Measurements from ENCODE around the gene SPATA2L.
"Not testable (repeated sequence)": the region's sequence is repeated elsewhere in the genome, so short reads cannot be mapped to it uniquely, and the experiment has no call there.

The SPATA2L gene

GRCh38 chr16:89697616-89698331, 3.7 kb downstream of the SPATA2L start:
- H3K4me3 ChIP-seq (replicated peaks; ENCODE audit: low read depth, low read length): no peak overlapping the region
- no peak for TF ChIP-seq CTCF (IDR thresholded peaks at IDR 0.05; ENCODE audit: low read length, missing control alignments)
- no peak for DNase-seq (ENCODE audit: low read depth)

- no peak for TF ChIP-seq CTCF (IDR thresholded peaks at IDR 0.05; ENCODE audit: low read length, missing control alignments)
- no peak for DNase-seq (ENCODE audit: low read depth)
- no peak overlapping the region for H3K4me3 ChIP-seq (replicated peaks; ENCODE audit: low read depth, low read length)
Measured at GRCh38 chr16:89697161-89697615, 4.3 kb downstream of the SPATA2L start.

GRCh38 chr16:89696670-89697128, 4.8 kb downstream of the SPATA2L start:
- no peak overlapping the region for H3K4me3 ChIP-seq (replicated peaks; ENCODE audit: low read depth, low read length)
- no peak for TF ChIP-seq CTCF (IDR thresholded peaks at IDR 0.05; ENCODE audit: low read length, missing control alignments)
- DNase-seq (ENCODE audit: low read depth): no peak

GRCh38 chr16:89695875-89696669, 5.4 kb downstream of the SPATA2L start:
- no peak for DNase-seq (ENCODE audit: low read depth)
- TF ChIP-seq CTCF (IDR thresholded peaks at IDR 0.05; ENCODE audit: low read length, missing control alignments): no peak
- H3K4me3 ChIP-seq (replicated peaks; ENCODE audit: low read depth, low read length): no peak overlapping the region

- DNase-seq (ENCODE audit: low read depth): no peak
- no peak for TF ChIP-seq CTCF (IDR thresholded peaks at IDR 0.05; ENCODE audit: low read length, missing control alignments)
- no peak overlapping the region for H3K4me3 ChIP-seq (replicated peaks; ENCODE audit: low read depth, low read length)
Measured at GRCh38 chr16:89695086-89695874, 6.2 kb downstream of the SPATA2L start.

- not testable (repeated sequence) for DNase-seq (ENCODE audit: low read depth); H3K4me3 ChIP-seq (replicated peaks; ENCODE audit: low read depth, low read length)
Measured at GRCh38 chr16:89694784-89695085, 6.8 kb downstream of the SPATA2L start.
